Measurements from ENCODE around the gene RAI1.
"Not testable (repeated sequence)": the region's sequence is repeated elsewhere in the genome, so short reads cannot be mapped to it uniquely, and the experiment has no call there.

The RAI1 gene

GRCh38 chr17:17681744-17682292 lies 560 bp downstream of the RAI1 start:
- DNase-seq: peak; percentile 58

GRCh38 chr17:17682293-17682736 lies 1.1 kb downstream of the RAI1 start:
- peak; percentile 62 for DNase-seq

GRCh38 chr17:17682737-17683680 lies 1.8 kb downstream of the RAI1 start:
- DNase-seq: peak; percentile 81

DNA sequence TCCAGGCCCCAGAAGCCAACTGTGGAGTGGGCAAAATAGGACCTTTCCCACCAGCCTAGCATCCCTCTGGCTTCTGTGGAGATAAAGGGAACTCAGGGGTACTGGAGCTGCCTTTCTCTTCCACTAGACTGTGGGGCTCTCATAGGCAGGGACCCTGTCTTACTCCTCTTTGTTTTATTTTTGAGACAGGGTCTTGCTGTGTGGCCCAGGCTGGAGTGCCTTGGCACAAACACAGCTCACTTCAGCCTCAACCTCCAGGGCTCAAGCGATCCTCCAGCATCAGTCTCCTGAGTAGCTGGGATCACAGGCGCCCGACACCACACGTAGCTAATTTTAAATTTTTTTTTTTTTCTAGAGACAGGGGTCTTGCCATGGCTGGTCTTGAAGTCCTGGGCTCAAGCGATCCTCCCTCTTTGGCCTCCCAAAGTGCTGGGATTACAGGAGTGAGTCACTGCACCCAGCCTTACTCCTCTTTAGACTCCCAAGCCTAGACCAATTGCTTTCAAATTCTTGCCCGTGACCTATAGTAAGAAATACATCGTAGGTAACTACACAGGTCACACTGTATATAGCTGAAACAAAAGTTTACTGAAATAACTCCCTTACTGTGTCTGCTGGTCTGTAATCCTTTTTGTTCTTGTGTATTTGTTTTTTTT lies 2.6 kb downstream of the RAI1 start:
- DNase-seq: no peak

GRCh38 chr17:17684906-17685774 lies 3.9 kb downstream of the RAI1 start:
- DNase-seq: no peak

GRCh38 chr17:17685775-17686291 lies 4.6 kb downstream of the RAI1 start:
- no peak for DNase-seq

DNA sequence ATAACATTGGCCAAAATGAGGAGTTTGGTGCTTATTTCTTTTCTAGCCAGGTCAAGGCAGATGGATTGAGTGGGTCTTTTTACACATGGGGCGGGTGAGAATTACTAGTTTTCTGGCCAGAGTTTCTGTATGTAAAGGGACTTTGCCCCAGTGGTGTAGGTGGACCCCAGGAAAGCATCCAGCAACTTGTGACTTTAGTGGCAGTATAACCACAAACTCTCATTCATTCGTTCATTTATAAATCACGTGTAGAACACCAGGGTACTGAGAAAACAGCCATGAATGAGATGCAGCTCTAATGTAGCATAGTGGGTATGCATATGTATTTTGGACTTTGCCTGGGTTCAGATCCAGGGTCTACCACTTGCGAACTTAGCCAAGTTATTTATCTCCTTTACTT lies 8.1 kb downstream of the RAI1 start:
- DNase-seq: no peak

DNA sequence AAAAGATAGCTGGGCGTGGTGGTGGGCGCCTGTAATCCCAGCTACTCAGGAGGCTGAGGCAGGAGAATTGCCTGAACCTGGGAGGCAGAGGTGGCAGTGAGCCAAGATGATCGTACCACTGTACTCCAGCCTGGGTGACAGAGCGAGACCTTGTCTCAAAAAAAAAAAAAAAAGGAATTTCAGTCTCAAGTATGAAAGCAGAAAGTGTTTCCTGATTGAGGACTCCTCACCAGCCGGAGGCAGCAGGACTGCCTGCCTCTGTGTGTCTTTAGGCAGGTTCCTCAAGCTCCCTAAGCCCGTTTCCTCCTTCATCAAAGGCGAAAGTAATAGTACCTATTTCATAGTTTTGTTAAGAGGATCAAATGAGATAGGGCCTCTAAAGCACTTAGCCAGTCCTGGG lies 9.0 kb downstream of the RAI1 start:
- not testable (repeated sequence) for DNase-seq

DNA sequence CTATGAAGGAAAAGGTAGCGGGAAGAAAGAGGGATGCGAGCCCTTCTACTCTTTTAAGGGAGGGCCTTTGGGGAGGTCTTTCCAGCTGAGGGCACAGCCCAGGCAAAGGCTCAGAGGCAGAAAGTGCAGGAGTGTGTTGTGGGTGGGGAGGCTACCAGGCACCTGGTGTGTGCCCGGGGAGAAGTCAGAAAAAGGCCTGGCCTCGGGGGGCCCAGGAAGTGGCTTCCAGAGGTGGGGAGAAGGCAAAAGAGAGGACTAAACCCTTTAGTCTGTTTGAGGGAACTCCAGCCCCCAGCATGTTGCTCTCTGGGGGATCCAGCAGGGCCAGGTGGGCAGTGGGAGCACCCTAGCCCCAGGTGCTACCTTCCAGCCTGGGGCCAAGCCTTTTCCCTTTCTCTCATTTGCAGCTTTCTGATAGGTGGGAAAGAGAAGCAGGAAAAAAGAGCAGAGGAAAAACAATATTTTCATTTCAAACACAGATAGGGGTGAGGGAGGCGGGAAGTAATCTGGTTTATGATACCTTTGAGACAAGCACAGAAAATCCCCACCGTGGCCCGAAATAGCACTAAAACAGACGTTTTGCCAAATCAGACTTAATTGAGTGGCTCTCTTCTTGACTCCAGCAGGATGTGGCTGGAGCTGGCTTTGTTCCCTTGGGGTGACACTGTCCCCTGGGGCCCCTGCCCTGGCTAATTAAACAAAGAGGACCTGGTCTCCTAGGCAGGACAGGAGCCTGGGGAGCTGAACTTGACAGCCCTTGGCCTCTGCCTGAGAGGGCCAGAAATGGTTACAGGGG lies 10.4 kb downstream of the RAI1 start:
- no peak for DNase-seq

DNA sequence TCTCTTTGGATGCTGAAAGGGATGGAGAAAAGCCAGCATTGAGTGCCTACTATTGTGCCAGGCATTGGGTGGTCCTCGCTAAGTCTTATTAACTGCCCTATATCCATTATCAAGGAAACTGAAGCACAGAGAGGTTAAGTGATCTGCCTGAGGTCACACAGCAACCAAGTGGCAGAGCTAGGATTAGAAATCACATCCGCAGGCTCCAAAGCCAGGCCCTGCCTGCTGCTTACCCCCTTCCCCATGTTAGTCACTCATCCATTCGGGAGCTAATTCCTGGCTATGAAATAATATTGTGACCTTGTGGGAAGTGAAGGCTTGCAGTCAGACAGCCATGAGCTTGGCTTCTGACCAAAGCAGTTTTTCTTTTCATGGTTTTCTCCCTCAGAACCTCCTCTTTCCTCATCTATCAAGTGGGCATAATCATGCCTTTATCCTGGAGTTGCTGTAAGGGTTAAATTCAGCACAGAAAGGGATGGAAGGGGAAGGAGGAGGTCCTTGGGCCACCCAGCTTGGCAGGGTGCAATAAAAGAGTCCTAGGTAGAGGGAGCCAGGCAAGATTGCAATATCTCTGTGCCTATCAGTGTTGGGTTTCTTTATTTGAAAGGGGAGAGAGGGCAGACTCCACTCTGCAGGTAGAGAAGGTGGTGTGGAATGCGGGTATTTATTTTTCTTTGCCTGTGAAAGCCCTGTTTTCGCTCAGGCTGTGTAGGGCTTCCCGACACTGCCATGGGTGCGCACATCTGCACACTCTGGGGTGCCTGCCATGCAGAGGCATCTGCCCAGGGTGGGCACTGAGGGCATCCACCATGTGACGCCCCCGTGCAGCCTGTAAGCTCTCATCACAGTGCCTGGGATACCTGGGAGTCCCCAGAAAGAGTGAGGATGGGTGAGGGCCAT lies 11.3 kb downstream of the RAI1 start:
- DNase-seq: no peak

DNA sequence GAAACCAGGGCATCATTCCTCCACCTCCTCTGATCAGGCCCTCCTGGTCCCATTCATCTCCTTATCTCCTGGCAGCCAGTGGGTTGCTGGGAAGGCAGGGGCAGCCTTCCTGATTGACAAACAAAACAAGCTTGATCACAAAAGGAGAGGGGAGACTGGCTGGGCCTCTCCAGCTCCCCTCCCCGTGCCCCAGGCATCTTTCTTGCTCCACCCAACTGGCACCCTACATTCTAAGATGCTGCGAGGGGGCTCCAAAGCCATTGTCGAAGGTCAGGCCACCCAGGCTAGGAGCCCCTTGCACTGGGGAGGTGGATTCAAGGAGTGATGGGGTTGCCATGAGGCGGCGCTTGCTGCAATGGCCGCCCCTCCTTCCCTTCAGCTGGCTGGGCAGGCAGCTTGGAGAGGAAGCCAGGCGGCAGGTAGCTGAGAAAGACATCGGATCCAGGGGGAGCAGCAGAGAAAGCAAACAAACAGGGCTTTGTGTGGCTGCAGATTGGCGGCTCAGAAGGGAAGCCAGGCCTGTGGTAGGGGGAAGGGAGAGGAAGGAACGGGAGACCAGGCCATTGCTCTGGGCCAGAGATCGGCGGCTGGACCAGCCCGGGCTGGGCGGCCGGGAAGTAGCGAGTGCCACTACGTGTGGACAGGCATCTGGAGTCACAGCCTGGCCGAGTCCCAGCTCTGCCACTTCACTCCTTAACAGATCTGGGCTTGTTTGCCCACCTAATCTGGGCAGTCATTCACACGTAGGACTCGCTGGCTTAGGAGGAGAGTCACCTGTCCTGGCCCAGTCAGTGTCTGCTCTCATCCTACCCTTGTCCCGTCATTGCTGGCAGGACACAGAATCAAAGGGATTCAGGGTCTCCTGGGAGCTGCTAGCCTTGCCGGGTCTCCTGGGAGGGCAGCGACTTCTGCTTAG lies 12.3 kb downstream of the RAI1 start:
- no peak for DNase-seq

DNA sequence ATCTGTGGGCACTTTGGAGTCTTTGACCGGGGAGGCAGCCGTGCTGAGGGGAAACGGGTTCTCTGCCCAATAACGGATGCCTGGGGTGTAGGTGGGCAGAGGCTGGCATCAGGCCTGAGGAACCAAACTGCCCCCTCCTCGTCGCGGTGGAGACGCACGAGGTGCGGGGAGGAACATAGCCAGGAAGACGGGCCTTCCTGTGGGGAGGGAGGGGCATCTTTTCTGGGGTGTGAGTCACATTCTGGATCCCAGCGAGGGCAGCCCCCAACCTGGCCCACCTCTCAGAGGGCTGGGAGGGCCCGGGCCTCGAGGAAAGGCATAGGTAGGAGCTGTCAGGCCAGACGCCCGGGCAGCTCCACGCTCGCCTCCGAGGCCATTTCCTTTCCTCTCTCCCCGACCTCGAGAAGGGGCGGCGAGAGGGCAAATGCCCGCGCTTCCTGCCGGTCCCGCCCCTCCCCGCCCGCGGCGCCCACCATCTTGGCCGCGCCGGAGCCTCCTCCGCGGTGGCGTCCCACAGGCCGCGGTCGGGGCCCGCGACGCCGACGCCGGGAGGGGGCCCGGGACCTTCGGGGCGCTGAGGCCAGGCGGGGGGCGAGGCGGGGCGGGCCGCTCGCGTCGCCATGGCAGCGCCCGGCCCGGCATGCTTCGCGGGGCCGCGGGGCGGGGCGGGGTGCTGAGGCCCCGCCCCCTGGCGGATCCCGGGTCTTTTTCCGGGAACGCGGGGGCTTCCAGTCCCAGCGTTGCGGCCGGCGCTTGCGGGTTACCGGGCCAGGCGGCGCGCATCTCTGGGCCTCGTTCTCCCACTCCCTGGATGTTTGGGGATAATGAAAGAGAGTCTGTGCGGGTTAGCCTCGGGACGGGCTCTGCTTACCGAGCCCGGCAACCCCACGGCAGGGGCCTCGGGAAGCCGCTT lies 13.2 kb downstream of the RAI1 start:
- DNase-seq: peak; percentile 72

DNA sequence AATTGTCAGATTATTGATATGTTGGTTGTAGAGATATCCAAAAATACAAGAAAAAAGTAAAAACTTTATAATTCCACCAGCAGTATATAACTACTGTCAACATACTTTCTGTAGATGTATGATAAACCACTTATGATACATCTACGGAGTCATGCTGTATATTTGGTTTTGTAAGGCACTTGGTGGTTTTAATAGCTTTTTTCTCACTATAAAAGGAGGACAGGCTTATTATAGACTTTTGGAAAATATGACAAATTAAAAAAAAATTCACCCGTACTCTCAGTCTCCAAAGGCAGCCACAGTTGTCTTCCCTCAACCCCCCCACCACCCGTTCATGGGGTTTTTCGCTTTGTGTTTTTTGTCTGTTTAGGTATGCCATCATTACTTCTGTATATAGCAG lies 14.8 kb downstream of the RAI1 start:
- peak; percentile 28 for DNase-seq

- DNase-seq: no peak
These were observed 15.8 kb downstream of the RAI1 start for GRCh38 chr17:17696882-17697633.

DNA sequence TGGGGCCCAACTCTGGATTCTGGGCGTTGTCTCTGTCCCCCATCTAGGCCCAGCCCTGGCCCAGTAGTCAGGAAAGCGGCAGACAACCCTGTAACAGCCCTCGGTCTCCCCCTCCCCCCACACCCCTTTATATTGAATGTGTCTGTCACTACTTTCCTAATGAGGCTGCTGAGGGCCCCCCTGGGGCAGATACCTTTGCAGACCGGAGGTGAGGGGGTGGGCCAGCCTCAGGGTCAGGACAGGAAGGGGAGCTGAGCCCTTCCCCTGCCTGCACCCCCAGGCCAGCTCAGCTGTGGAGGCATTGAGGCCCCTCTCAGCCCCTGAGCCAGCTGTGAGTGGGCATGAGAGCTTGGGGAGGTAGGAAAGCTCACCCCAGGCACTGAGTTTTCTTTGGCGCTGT lies 17.1 kb downstream of the RAI1 start:
- DNase-seq: no peak

- DNase-seq: no peak
These were observed 17.7 kb downstream of the RAI1 start for GRCh38 chr17:17698869-17699351.

- no peak for DNase-seq
These were observed 18.2 kb downstream of the RAI1 start for GRCh38 chr17:17699491-17699890.

All from activated CD4-positive, alpha-beta T cell treated with anti-CD3 and anti-CD28 coated beads for 48 hours (primary cell).